SU-DHL-6 (cell line): ENCODE measurements around the gene ALCAM.

ENCODE experiments used
- CTCF ChIP-seq: fragments of 200-600 bp; sonication (generic); IDR thresholded peaks from one replicate; pipeline ENCODE4 v1.5.1; 2017; ENCODE audit warnings: antibody characterized with exemption, mild to moderate bottlenecking, low read length, moderate library complexity; ENCODE audit not compliant: insufficient read depth, poor library complexity, severe bottlenecking
- EZH2phosphoT487 ChIP-seq: fragments of 200-600 bp; sonication (generic), shearing (Covaris generic); conservative IDR thresholded peaks from 2 replicates; pipeline ENCODE4 v1.6.1; 2018; ENCODE audit warnings: mild to moderate bottlenecking, antibody characterized with exemption, low read length, moderate library complexity, mixed read lengths

GRCh38 chr3:105353485-105354161 lies 13.1 kb upstream of the ALCAM start:
- no peak for TF ChIP-seq CTCF
- TF ChIP-seq EZH2phosphoT487: no peak
